ENCODE measurements around the gene ALDH1A1.

The ALDH1A1 gene

GRCh38 chr9:72874344-72874743, 78.5 kb downstream of the ALDH1A1 start:
- H3K9ac ChIP-seq (ENCODE audit: low read length), result no peak overlapping the region
- no peak for TF ChIP-seq CTCF (IDR thresholded peaks at IDR 0.05; ENCODE audit: low read length)
- TF ChIP-seq EZH2phosphoT487 (IDR thresholded peaks at IDR 0.05; ENCODE audit: low read length), result no peak
- TF ChIP-seq EZH2 (optimal IDR thresholded peaks at IDR 0.05; ENCODE audit: low read depth, low read length), result no peak
- H3K4me1 ChIP-seq (ENCODE audit: low read length), result no peaks in the 10 kb centered on the region
- H4K20me1 ChIP-seq (ENCODE audit: insufficient read depth, low read length), result no peaks in the 10 kb centered on the region
- no peak overlapping the region for H3K4me2 ChIP-seq (ENCODE audit: low read depth, low read length)
- no peaks in the 10 kb centered on the region for H3K36me3 ChIP-seq (replicated peaks; ENCODE audit: insufficient read depth, low read length)
- H2AFZ ChIP-seq (ENCODE audit: low read length), result no peak overlapping the region
- H3K27ac ChIP-seq (ENCODE audit: low read length), result no peak overlapping the region
- H3K4me3 ChIP-seq (ENCODE audit: low read length), result no peak overlapping the region
- no peaks in the 10 kb centered on the region for H3F3A ChIP-seq (ENCODE audit: insufficient read depth, low read length)
- no peaks in the 10 kb centered on the region for H3K9me2 ChIP-seq (replicated peaks; ENCODE audit: insufficient read depth, low read length)
- H3K27me3 ChIP-seq (replicated peaks; ENCODE audit: insufficient read depth, low read length), result no peaks in the 10 kb centered on the region
- no peaks in the 10 kb centered on the region for H3K9me3 ChIP-seq (replicated peaks; ENCODE audit: insufficient read depth, low read length)
- H3K79me2 ChIP-seq (ENCODE audit: low read length), result no peaks in the 10 kb centered on the region
- DNase-seq, result no peak

- TF ChIP-seq EZH2 (optimal IDR thresholded peaks at IDR 0.05; ENCODE audit: low read depth, low read length) (no peak), EZH2phosphoT487 (IDR thresholded peaks at IDR 0.05; ENCODE audit: low read length) (no peak), CTCF (IDR thresholded peaks at IDR 0.05; ENCODE audit: low read length) (no peak)
- Histone ChIP-seq H3K4me2 (ENCODE audit: low read depth, low read length) (no peak overlapping the region), H3K9ac (ENCODE audit: low read length) (no peak overlapping the region)
These were observed 79.4 kb downstream of the ALDH1A1 start for GRCh38 chr9:72873456-72873855.

GRCh38 chr9:72872718-72873117, 80.1 kb downstream of the ALDH1A1 start:
- Histone ChIP-seq H3K4me2 (ENCODE audit: low read depth, low read length) (no peak overlapping the region), H2AFZ (ENCODE audit: low read length) (no peak overlapping the region), H3K9me3 (replicated peaks; ENCODE audit: insufficient read depth, low read length) (no peaks in the 10 kb centered on the region), H3K4me1 (ENCODE audit: low read length) (no peaks in the 10 kb centered on the region), H3K36me3 (replicated peaks; ENCODE audit: insufficient read depth, low read length) (no peaks in the 10 kb centered on the region), H3K27me3 (replicated peaks; ENCODE audit: insufficient read depth, low read length) (no peaks in the 10 kb centered on the region), H3K79me2 (ENCODE audit: low read length) (no peaks in the 10 kb centered on the region), H3K9ac (ENCODE audit: low read length) (no peak overlapping the region), H3F3A (ENCODE audit: insufficient read depth, low read length) (no peaks in the 10 kb centered on the region), H3K4me3 (ENCODE audit: low read length) (no peak overlapping the region), H3K27ac (ENCODE audit: low read length) (no peak overlapping the region), H3K9me2 (replicated peaks; ENCODE audit: insufficient read depth, low read length) (no peaks in the 10 kb centered on the region), H4K20me1 (ENCODE audit: insufficient read depth, low read length) (no peaks in the 10 kb centered on the region)
- DNase-seq, result no peak
- TF ChIP-seq CTCF (IDR thresholded peaks at IDR 0.05; ENCODE audit: low read length) (no peak), EZH2 (optimal IDR thresholded peaks at IDR 0.05; ENCODE audit: low read depth, low read length) (no peak), EZH2phosphoT487 (IDR thresholded peaks at IDR 0.05; ENCODE audit: low read length) (no peak)

More at GRCh38 chr9:72873456-72873855, 79.4 kb downstream of the ALDH1A1 start:
- H3F3A ChIP-seq (ENCODE audit: insufficient read depth, low read length), result no peaks in the 10 kb centered on the region
- H3K9me2 ChIP-seq (replicated peaks; ENCODE audit: insufficient read depth, low read length), result no peaks in the 10 kb centered on the region
- H4K20me1 ChIP-seq (ENCODE audit: insufficient read depth, low read length), result no peaks in the 10 kb centered on the region
- DNase-seq, result no peak
- H2AFZ ChIP-seq (ENCODE audit: low read length), result no peak overlapping the region
- H3K27ac ChIP-seq (ENCODE audit: low read length), result no peak overlapping the region
- H3K9me3 ChIP-seq (replicated peaks; ENCODE audit: insufficient read depth, low read length), result no peaks in the 10 kb centered on the region
- no peaks in the 10 kb centered on the region for H3K4me1 ChIP-seq (ENCODE audit: low read length)
- no peak overlapping the region for H3K4me3 ChIP-seq (ENCODE audit: low read length)
- no peaks in the 10 kb centered on the region for H3K27me3 ChIP-seq (replicated peaks; ENCODE audit: insufficient read depth, low read length)
- no peaks in the 10 kb centered on the region for H3K79me2 ChIP-seq (ENCODE audit: low read length)
- H3K36me3 ChIP-seq (replicated peaks; ENCODE audit: insufficient read depth, low read length), result no peaks in the 10 kb centered on the region
